CD4-positive, alpha-beta T cell treated with Interleukin-2 at 100 ng/mL for 4 hours (primary cell): ENCODE results near the gene RALGPS1.

Experiments
- DNase-seq: peaks from one replicate; pipeline ENCODE4 v3.0.0-alpha.2; 2020; ENCODE audit warnings: low spot score

The RALGPS1 gene

GRCh38 chr9:127078988-127079387 is 164.4 kb downstream of the RALGPS1 start:
- no peak for DNase-seq

GRCh38 chr9:127079446-127080140 is 165.0 kb downstream of the RALGPS1 start:
- no peak for DNase-seq

- DNase-seq: no peak
Measured at GRCh38 chr9:127081250-127082185, 166.9 kb downstream of the RALGPS1 start.

- no peak for DNase-seq
Measured at GRCh38 chr9:127083138-127083980, 168.8 kb downstream of the RALGPS1 start.

GRCh38 chr9:127084076-127085039 is 169.8 kb downstream of the RALGPS1 start:
- no peak for DNase-seq

- DNase-seq: no peak
Measured at GRCh38 chr9:127085186-127085585, 170.6 kb downstream of the RALGPS1 start.

GRCh38 chr9:127086771-127087170 is 172.2 kb downstream of the RALGPS1 start:
- no peak for DNase-seq

- DNase-seq: no peak
Measured at GRCh38 chr9:127087411-127087810, 172.8 kb downstream of the RALGPS1 start.

GRCh38 chr9:127087836-127088235 is 173.3 kb downstream of the RALGPS1 start:
- DNase-seq: no peak

GRCh38 chr9:127088724-127089615 is 174.4 kb downstream of the RALGPS1 start:
- DNase-seq: no peak

GRCh38 chr9:127089631-127090081 is 175.1 kb downstream of the RALGPS1 start:
- no peak for DNase-seq

GRCh38 chr9:127090341-127090985 is 175.9 kb downstream of the RALGPS1 start:
- no peak for DNase-seq

GRCh38 chr9:127091526-127091925 is 176.9 kb downstream of the RALGPS1 start:
- DNase-seq: no peak

GRCh38 chr9:127092041-127092608 is 177.5 kb downstream of the RALGPS1 start:
- DNase-seq: no peak

GRCh38 chr9:127093319-127094020 is 178.9 kb downstream of the RALGPS1 start:
- DNase-seq: no peak

GRCh38 chr9:127095411-127095810 is 180.8 kb downstream of the RALGPS1 start:
- DNase-seq: no peak

- no peak for DNase-seq
Measured at GRCh38 chr9:127096208-127096607, 181.6 kb downstream of the RALGPS1 start.

GRCh38 chr9:127097683-127098082 is 183.1 kb downstream of the RALGPS1 start:
- DNase-seq: no peak
